Stimulated activated CD8-positive, alpha-beta memory T cell treated with anti-CD3 and anti-CD28 coated beads, Interleukin-12 subunit alpha, Interleukin-12 subunit beta, amount 100 ng/mL, for 4 hours (primary cell): ENCODE data around the gene PDLIM5.
"Not testable (repeated sequence)": the region's sequence is repeated elsewhere in the genome, so short reads cannot be mapped to it uniquely, and the experiment has no call there.

Source experiments
- DNase-seq: peaks from one replicate; pipeline ENCODE4 v3.0.0-alpha.2; 2020; ENCODE audit warnings: low read depth

The PDLIM5 gene

DNA sequence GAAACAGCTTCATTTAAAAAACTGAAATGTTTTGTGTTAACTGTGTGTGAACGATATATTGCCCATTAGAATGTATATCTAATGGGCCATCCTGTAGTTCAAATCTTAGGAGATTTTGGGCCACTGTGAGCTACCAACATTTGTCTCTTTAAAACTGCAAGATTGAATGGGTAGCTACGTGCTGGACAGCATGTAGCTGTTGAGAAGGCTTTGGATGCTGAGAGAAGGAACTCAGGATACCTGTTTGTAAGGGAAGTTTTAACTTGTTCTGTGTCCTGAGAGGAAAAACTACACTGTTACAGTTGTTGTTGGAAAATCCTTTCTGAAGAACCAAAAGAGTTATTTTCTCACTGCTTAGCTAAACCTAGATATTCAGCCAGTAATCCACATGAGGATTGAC is 45.9 kb downstream of the PDLIM5 start:
- DNase-seq: no peak

DNA sequence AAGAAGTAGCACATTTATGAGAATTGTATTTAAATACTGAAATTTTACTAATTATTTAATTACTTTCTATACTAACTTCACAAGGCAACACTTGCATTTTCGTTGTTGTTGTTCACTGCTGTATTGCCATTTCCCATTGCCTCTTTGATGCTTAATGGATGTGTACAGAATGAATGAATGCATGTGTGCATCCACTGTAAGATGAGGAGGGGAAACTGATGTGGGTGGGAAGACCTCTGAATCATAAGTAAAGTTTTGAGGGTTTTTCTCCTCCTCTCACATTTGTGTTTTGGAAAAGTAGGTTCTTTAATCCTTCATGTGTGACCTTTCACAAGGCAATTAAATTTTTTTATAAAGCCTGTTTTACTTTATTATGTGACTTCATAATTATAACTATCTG is 46.8 kb downstream of the PDLIM5 start:
- no peak for DNase-seq

DNA sequence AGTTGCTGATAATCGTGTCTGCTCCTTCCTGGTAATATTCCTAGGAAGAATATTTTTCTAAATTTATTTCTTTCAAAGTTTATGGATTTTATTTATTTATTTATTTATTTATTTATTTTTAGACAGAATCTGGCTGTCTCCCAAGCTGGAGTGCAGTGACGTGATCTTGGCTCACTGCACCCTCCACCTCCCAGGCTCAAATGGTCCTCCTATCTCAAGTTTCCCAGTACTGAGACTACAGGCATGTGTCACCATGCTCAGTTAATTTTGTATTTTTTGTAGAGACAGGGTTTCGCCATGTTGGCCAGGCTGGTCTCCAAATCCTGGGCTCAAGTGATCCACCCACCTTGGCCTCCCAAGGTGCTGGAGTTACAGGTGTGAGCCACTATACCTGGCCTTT is 48.9 kb downstream of the PDLIM5 start:
- DNase-seq: no peak

DNA sequence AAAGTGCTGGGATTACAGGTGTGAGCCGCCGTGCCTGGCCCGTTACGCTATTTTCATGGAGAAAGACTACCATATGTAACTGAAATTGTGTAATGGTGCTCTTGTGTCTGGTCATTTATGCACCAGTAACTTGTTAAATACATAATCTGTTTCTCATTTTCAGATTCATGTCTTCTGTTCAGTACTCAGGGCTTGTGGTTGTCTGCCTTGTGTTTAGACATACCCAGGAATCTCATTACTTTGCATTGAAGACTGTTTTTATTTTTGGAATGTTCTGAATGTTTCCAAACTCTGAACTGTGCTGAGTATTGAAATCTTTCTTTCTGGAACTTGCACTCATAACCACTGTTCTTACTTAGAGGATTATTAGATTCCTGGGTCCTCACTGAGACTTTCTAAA is 52.8 kb downstream of the PDLIM5 start:
- no peak for DNase-seq

DNA sequence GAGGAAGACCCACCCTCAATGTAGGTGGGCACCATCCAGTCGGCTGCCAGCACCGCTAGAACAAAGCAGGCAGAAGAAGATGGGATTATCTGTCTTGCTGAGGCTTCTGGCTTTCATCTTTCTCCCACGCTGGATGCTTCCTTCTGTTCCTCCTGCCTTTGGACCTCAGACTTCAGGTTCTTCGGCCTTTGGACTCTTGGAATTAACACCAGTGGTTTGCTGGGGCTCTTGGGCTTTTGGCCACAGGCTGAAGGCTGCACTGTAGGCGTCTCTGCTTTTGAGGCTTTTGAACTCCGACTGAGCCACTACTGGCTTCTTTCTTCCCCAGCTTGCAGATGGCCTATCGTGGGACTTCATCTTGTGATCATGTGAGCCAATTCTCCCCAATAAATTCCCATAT is 55.1 kb downstream of the PDLIM5 start:
- DNase-seq: no peak

DNA sequence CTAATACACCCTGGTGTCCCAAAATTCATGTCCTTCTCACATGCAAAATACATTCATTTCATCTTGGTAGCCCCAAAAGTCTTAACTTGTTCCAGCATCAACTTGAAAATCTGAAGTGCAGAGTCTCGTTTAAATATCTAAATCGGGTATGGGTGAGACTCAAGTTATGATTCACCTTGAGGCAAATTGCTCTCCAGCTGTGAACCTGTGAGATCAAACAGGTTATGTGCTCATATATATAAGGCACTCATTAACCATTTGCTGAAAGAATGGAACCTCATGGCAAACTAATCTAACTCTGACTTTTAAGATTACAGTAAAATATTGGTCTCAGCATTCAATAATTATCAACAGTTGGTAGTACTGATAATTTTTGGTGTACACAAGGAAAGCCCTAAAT is 55.5 kb downstream of the PDLIM5 start:
- DNase-seq: no peak

DNA sequence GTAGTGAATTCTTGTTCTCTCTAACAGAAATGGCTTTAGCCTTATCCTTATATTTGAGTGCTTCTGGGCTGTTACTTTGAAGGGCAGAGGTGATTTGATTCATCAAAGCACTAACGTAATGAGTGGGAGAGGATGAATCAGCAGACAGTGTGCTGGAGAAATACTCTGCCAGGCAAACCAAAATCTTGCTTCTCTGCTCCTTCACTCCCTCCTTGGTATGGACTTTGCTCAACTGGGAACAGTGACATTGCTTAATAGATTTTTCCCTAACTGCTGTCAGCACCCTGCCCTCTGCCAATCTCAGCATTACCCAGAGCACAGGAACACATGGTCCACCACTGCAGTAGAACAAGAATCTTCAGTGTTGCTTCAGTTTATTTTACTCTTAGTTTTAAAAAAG is 56.0 kb downstream of the PDLIM5 start:
- DNase-seq: no peak

DNA sequence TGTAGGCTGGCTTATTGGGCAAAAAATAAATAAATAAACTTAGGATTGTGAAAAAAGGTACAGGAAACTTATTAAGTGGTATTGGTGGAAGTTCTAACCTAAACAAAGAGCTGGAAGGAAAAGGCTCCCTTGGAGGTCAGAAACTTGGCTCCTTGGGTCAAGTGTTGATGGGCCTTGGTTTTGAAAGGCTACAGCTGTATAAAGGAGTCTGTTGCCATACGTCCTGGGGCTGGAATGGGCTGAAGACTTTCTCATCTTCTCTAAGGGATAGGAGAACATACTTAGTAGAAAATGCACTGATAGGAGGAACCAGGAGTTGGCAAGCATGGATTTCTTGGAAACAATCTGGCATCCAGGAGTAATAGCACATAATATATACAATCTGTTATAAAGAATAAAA is 56.6 kb downstream of the PDLIM5 start:
- DNase-seq: no peak

DNA sequence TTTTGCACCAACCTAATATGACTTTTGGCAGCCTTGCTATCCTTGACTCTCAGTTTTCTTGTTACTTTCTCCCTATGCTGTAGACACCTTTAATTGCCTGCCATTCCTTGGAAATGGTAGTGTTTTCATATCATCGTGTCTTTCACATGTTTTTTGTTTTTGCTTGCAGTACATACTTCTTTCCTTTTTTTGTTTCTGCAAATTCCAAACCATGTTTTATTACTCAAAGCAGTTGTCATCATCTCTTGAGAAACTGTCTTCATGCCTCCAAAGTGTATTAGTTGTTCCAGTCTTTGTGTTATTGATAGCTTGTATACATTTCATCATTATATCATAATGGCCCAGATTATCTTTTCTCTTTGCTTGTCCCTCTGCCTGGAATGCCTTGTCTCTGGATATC is 57.1 kb downstream of the PDLIM5 start:
- DNase-seq: no peak

DNA sequence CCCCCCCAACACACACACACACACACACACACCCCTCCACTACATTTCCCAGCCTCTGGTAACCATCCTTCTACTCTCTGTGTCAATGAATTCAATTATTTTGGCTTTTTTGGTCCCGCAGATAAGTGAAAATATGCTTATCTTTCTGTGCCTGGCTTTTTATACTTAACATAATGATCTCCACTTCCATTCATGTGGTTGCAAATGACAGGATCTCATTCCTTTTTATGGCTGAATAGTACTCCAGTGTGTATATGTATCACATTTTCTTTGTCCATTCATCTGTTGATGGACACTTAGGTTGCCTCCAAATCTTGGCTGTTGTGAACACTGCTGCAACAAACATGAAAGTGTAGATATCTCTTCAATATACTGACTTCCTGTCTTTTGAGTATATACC is 59.8 kb downstream of the PDLIM5 start:
- no peak for DNase-seq

DNA sequence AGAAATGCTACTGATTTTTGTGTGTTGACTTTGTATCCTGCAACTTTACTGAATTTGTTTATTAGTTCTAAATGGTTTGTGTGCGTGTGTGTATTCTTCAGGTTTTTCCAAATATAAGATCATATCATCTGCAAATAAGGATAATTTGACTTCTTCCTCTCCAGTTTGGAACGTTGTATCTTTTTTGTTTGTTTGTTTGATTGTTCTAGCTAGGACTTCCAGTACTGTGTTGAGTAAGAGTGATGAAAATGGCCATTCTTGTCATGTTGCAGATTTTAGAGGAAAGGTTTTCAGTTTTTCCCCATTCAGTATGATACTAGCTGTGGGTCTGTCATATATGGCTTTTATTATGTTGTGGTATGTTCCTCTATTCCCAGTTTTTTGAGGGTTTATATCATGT is 61.8 kb downstream of the PDLIM5 start:
- DNase-seq: not testable (repeated sequence)

DNA sequence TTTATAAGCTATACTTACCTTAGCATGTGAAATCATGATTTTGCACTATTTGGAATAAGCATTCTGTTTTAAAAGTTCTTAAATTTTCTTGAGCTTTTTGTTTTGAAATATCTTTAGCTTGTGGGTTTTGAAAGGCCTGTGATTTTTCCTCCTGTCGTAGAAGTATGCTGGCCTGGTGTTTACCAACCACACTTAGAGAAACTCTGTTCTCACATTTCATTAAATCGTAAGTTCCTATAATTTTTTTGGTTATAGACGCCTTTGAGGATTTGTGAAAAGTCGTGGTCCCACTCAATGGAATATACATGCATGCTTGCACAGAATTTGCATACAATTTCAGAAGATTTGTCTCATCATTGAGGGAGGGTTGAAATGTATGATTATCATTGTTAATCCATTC is 63.6 kb downstream of the PDLIM5 start:
- DNase-seq: no peak

DNA sequence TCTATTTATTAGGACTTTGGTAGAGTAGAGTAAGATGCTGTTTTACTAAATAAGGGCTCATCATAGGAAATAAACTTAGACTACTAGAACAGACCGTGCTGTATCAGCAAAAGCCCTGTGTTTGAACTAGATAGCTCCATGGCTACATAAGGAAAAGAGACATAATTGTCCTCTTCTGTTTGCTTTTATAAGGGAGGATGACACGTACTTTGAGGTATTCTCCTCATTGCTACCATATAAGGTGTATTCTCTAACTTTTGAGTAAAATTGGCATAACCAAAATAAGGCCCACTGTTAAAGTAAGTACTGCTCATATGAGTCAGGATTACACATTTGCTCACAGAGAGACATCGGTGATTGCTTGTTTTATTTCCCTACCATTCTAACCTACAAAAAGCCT is 64.3 kb downstream of the PDLIM5 start:
- no peak for DNase-seq

DNA sequence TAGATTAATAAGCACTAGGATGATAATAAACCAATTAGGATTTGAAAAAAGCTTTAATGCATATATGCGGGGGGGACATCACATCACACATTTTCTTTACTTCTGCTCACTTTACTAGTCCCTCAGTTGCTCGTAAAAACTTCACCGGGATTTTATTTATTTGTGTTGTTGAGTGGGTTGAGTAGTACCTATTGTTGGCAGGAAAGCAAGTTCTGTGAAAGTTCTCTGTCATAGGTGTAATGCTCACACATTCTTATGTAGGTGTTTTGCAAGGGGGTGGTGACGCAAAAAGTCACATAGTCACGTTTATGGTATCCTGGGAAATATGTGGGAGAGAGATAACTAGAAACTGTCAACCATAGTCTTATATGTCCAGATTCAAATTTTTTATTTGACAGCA is 65.3 kb downstream of the PDLIM5 start:
- DNase-seq: no peak

DNA sequence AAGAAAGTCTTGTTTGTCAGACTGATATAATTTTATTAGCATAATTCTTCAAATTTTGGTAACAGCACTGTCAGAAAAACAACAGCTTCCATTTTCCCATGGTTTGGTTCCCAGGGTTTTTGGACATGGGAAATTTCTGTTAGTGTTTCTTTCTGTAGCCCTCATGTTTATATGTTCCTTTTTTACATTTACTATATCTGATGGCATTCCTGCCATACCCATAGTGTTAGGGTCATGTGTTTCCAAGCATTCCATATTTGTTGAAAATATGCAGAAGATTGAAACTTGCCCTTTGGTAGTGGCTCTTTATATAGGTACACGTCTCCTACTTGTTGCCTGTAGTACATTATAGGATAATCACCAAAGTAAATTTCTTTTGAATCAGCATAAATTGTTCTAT is 65.8 kb downstream of the PDLIM5 start:
- no peak for DNase-seq

DNA sequence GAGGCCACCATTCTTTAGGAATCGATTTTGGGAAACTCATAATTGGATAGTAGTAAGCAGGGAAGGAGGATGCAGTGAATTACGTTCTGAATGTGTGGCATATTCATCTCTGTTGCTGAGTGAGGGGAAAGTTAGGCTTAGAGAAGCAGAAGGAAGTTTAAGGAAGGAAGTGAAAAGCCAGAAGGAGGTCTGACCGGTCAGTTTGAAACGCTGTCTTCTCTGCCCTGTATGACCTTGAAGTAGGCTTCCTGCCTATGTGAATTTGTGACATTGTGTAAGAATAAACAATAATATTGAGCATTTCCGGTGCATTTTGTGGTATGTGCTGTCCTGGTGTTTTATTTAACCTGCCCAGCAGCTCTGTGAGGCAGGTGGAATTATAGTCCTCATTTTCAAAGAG is 67.3 kb downstream of the PDLIM5 start:
- DNase-seq: no peak

DNA sequence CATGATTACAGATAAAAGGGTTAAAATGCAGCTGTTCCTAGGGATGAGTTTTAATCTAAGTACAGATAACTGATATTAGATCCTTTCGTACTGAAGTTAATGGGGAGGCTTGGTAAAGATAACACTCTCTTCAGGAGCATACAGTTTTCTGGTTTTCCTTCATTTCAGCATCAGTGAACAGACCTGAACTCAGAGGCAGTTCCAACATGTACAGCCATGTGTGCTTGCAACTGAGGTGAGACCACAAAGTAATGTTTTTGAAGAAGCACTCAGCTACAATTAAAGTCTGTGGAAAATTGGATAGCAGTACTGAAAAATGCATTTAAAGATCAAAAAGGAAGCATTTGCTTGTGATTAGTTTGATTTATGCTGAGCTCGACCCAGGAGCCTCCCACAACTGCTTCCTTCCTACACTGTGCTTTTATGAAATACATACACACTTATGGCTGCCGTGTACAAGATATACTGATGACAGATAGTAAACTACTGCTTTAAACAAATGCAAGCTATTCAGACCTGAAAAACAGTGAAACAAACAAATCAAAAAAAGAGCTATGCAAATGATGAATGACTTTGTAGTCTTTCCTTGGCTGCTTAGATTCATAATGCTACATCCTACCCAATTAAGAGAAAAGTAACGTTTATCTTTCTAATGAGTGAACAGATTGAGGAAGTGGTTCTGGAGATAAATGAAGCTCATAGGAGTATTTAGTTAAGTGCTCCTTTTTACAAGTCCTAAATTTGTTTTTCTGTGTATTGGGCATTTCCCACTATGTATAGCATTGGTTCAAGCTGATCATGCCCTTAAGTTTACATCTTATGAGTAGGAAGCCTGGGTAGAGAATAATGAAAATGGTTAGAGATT is 68.4 kb downstream of the PDLIM5 start:
- DNase-seq: no peak

DNA sequence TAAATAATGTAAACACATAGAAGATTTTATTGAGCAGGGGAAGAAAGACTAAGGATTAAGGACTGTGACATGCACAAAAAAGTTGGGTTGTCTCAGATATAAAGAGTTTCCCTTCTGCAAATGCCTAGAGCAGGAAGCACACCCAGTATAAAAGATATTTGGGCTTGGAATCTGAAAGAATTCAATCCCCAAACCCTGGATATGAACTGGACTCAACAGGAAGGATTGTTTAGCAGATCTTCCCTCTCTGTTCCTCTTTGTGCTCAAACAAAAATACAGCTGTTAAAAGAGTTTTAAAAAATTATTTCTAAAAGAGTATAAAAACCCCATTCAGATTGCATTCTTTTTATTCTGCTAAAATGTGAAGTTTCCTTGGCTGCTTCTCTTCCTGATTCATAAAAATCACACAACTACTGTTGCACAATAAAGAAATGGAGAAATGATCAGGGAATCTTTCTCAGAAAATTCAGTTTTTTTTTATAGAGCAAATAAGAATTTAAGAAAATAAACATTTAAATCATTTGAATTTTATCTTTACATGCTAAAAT is 71.4 kb downstream of the PDLIM5 start:
- no peak for DNase-seq

DNA sequence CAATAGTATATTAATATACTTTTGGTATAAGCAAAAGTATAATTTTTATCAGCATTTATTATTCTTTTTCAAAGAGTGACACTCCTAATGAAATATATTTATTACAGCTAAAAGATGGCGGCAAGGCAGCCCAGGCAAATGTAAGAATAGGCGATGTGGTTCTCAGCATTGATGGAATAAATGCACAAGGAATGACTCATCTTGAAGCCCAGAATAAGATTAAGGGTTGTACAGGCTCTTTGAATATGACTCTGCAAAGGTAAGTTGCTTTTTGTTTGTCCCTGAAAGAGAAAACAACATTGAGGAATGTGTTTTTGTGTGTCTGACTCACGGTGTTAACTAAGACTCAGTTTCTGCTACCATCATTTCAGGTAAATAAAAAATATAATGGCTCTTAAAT is 71.9 kb downstream of the PDLIM5 start:
- no peak for DNase-seq

DNA sequence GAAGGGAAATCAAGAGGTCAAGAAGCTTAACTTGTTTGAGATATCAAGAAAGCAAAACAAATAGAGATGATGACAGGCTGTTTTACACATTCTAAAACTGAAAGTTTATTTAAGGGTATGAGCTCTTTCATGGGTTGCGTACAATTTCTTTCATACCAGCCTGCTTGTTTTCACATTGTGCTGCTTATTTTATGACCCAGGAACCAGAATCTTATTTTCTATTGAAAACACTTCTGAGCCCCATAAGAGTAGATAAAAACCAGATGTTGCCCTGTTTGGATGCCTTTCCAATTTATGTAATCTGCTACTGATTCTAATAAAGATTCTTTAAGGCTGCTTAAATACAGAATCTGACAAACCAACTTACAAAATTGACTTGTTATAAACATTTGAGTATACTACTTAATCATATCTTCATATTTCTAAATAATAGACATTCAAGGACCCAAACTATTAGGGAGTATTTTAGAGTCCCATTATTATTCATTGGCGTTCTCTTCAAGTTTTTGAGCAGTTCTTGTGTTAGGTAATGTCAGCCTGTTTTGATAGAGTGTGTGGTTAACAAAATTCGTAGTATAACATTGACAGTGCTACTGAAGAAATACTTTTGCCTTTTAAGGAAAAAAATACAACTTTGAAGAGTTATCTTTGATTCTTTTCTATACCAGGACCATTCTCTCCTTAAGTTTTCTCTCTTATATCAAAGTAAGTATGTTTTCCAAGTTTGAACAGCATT is 74.4 kb downstream of the PDLIM5 start:
- no peak for DNase-seq

DNA sequence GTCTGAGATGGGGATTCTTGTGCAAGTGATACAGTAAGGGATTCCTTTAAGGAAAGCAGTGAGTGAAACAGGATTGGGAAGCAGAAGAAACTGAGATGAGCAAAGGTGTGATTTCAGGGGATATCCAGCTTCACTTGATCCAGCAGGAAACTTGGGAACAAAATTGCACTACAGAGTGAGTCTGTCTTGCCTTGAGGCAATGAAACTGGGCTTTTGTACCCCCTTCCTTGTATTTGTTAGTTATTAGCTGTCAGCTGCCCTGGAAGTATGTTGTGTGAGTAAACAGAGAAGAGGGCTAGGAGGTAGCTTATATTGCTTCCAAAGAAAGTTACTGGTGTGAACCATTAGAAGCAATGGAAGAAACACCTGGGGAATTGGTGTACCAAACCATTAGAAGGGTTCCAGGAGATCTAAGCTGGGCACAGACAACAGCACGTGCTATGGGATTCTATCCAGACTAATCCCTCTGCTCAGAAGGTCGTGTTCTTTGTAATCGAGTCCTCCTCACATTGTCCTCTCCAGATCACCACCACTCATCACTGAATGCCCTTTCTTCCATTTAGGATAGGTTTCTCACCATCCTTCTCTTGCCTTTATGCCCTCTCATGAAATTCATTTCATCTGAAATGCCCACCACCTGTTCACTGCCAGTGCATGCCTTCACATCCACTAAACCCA is 76.0 kb downstream of the PDLIM5 start:
- no peak for DNase-seq

DNA sequence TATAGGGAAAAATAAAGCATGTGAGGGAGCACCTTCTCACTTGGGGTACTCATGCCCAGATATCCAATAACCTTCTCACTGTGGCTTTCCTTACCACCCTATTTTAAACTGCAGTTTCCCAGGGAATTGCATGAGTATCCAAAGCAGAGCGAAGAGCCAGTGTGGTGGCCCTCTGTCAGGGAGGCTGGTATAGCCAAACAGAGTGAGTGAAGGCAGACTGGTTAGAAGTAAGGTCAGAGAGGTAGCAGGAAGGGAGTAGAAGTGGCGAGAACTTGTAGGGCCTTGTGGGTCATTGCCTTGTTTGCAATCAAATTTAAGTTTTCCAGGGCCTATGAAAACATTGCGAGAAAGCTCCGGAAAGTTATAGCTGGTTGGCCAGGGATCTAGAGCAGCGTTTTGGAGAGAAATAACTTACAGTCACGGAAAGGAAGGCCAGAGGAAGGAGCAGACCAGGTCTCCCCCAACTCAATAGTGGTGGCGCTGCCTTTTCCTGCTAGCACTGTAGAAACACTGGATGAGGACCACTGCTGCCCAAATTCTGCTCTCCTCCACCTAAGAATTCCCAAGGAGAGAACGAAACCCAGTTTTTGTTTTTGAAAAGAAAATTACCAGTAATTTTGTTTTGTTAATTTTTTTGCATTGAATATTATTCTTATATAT is 77.2 kb downstream of the PDLIM5 start:
- DNase-seq: no peak
